Astrocyte (in vitro differentiated cells and primary cell): ENCODE measurements around the gene SCART1. TPM values are rescaled to one million over a fixed set of nuclear protein-coding genes. Genes with fewer than 3 reads are reported as not detected.

ENCODE experiments used
- DNase-seq: peaks from one replicate; pipeline ENCODE4 v3.0.0-alpha.2; 2010; ENCODE audit warnings: low read depth
- FAIRE-seq: peaks from 2 replicates; lab custom pipeline; 2011; peaks lifted over from hg19 to GRCh38; lab: Jason Lieb, UNC
- H2AFZ ChIP-seq: 2 replicates; pipeline ENCODE4 v1.6.0; 2012; ENCODE audit warnings: low read depth, low read length, inconsistent platforms
- H3K27ac ChIP-seq: 2 replicates; pipeline ENCODE4 v1.5.1; 2011; ENCODE audit warnings: low read depth, low read length, inconsistent platforms
- H3K27me3 ChIP-seq: 2 replicates; pipeline ENCODE4 v1.6.0; 2011; ENCODE audit warnings: low read length, inconsistent platforms; ENCODE audit not compliant: insufficient read depth
- H3K36me3 ChIP-seq: 2 replicates; pipeline ENCODE4 v1.5.1; 2011; ENCODE audit warnings: low read length, inconsistent platforms; ENCODE audit not compliant: insufficient read depth
- H3K4me1 ChIP-seq: 2 replicates; pipeline ENCODE4 v1.5.1; 2011; ENCODE audit warnings: low read length, inconsistent platforms; ENCODE audit not compliant: insufficient read depth
- H3K4me2 ChIP-seq: 2 replicates; pipeline ENCODE4 v1.6.0; 2012; ENCODE audit warnings: low read length, inconsistent platforms
- H3K4me3 ChIP-seq: 2 replicates; pipeline ENCODE4 v1.5.1; 2011; ENCODE audit warnings: low read depth, mild to moderate bottlenecking, low read length, inconsistent platforms; ENCODE audit not compliant: insufficient read depth
- H3K79me2 ChIP-seq: 2 replicates; pipeline ENCODE4 v1.6.0; 2012; ENCODE audit warnings: mild to moderate bottlenecking, low read length, inconsistent platforms; ENCODE audit not compliant: insufficient read depth
- H3K9ac ChIP-seq: 2 replicates; pipeline ENCODE4 v1.6.0; 2012; ENCODE audit warnings: mild to moderate bottlenecking, low read length, inconsistent platforms
- H3K9me3 ChIP-seq: 2 replicates; pipeline ENCODE4 v1.5.1; 2012; ENCODE audit warnings: low read depth, mild to moderate bottlenecking, low read length, inconsistent platforms; ENCODE audit not compliant: insufficient read depth
- H4K20me1 ChIP-seq: 2 replicates; pipeline ENCODE4 v1.6.0; 2012; ENCODE audit warnings: low read length, inconsistent platforms; ENCODE audit not compliant: insufficient read depth
- H3K27ac Mint-ChIP-seq: one replicate; pipeline ENCODE4 v1.8.0; 2021; ENCODE audit warnings: mild to moderate bottlenecking, mixed read lengths; ENCODE audit not compliant: unreplicated experiment
- H3K27me3 Mint-ChIP-seq: one replicate; pipeline ENCODE4 v1.8.0; 2021; ENCODE audit warnings: low read depth, mixed read lengths; ENCODE audit not compliant: unreplicated experiment
- H3K36me3 Mint-ChIP-seq: one replicate; pipeline ENCODE4 v1.8.0; 2021; ENCODE audit warnings: low read depth, mixed read lengths; ENCODE audit not compliant: unreplicated experiment
- H3K4me1 Mint-ChIP-seq: one replicate; pipeline ENCODE4 v1.8.0; 2021; ENCODE audit warnings: low read depth, mixed read lengths; ENCODE audit not compliant: unreplicated experiment
- H3K4me3 Mint-ChIP-seq: one replicate; pipeline ENCODE4 v1.8.0; 2021; ENCODE audit warnings: mild to moderate bottlenecking, moderate library complexity, mixed read lengths; ENCODE audit not compliant: unreplicated experiment
- H3K9me3 Mint-ChIP-seq: one replicate; pipeline ENCODE4 v1.8.0; 2021; ENCODE audit warnings: mild to moderate bottlenecking, mixed read lengths; ENCODE audit not compliant: unreplicated experiment
- EZH2 ChIP-seq: IDR thresholded peaks from 2 replicates; pipeline ENCODE4 v1.6.1; 2012; ENCODE audit warnings: mild to moderate bottlenecking, low read length, inconsistent platforms; ENCODE audit not compliant: insufficient read depth
- total RNA-seq: library from RNA; stranded (reverse); gene quantifications from 2 replicates; pipeline ENCODE4 v1.2.1, GENCODE V29; 2021
- TF ChIP-seq, protein P1 (sequence below): IDR thresholded peaks from 2 replicates; pipeline ENCODE4 v1.5.1; 2011; ENCODE audit warnings: low read depth, mild to moderate bottlenecking, inconsistent platforms, low read length, moderate library complexity; ENCODE audit not compliant: insufficient read depth

The SCART1 gene
- total RNA-seq, 1 donor from 2014 or later, result 0.50 TPM

DNA sequence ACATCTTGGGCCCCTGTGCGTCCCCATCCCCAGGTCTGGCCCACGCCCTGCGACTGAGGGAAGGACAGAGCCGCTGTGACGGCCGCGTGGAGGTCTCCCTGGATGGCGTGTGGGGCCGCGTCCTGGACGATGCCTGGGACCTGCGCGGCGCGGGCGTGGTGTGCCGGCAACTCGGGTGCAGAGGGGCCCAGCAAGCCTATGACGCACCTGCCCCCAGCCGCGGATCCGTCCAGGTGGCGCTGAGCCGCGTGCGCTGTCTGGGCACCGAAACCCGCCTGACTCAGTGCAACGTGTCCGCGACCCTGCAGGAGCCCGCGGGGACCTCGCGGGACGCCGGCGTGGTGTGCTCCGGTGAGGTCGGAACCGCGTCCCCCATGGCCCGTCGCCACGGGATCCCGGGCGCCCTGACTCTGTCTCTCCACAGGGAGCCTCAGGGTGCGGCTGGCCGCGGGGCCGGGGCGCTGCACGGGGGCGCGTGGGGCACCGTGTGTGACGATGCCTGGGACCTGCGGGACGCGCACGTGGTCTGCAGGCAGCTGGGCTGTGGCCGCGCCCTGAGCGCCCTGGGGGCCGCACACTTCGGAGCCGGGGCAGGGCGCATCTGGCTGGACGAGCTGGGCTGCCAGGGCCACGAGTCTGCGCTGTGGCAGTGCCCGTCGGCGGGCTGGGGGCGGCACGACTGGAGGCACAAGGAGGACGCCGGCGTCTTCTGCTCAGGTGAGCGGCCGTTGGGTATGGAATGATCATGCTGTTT, 5.9 kb downstream of the SCART1 start:
- Histone ChIP-seq H3K4me3 (no peak overlapping the region), H3K9me3 (peaks cover 5% of the 10 kb centered on the region), H4K20me1 (no peaks in the 10 kb centered on the region), H3K9ac (no peak overlapping the region), H3K4me1 (no peaks in the 10 kb centered on the region), H3K4me2 (no peak overlapping the region), H3K79me2 (no peaks in the 10 kb centered on the region), H3K27me3 (no peaks in the 10 kb centered on the region), H2AFZ (no peak overlapping the region), H3K27ac (no peak overlapping the region), H3K36me3 (no peaks in the 10 kb centered on the region)
- FAIRE-seq (no peak), DNase-seq (no peak)
- Mint-ChIP-seq H3K27ac (no peak overlapping the region), H3K27me3 (peaks cover 10% of the 10 kb centered on the region), H3K4me3 (no peak overlapping the region), H3K4me1 (no peaks in the 10 kb centered on the region), H3K9me3 (peaks cover 5% of the 10 kb centered on the region), H3K36me3 (no peaks in the 10 kb centered on the region)
- no peak for TF ChIP-seq EZH2
- TF ChIP-seq, protein P1, sequence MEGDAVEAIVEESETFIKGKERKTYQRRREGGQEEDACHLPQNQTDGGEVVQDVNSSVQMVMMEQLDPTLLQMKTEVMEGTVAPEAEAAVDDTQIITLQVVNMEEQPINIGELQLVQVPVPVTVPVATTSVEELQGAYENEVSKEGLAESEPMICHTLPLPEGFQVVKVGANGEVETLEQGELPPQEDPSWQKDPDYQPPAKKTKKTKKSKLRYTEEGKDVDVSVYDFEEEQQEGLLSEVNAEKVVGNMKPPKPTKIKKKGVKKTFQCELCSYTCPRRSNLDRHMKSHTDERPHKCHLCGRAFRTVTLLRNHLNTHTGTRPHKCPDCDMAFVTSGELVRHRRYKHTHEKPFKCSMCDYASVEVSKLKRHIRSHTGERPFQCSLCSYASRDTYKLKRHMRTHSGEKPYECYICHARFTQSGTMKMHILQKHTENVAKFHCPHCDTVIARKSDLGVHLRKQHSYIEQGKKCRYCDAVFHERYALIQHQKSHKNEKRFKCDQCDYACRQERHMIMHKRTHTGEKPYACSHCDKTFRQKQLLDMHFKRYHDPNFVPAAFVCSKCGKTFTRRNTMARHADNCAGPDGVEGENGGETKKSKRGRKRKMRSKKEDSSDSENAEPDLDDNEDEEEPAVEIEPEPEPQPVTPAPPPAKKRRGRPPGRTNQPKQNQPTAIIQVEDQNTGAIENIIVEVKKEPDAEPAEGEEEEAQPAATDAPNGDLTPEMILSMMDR, result no peak

DNA sequence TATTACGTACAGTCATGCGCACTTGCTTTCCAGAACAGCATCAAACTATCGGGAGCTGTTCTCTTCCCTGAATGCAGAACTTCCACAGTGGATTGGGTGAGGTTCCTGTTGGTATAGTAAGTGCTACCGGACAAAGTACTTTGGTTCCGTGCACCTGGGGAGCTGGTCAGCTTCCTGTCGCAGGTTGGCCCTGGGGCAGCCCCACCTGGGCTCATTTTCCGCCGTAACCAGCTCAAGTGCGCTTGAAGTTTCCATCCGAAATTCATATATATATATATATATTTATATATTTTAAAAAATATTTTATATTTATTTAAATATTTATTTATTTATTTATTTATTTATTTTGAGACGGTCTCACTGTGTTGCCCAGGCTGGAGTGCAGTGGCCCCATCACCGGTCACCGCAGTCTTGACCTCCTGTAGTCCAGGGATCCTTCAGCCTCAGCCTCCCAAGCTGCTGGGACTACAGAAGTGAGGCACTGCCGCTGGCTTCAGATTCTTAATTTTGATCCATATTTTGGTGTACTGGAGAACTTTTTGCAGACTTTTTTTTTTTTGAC, 6.5 kb downstream of the SCART1 start:
- TF ChIP-seq, protein P1, result no peak
- no peak for TF ChIP-seq EZH2
- H3K9ac ChIP-seq, result no peak overlapping the region
- Mint-ChIP-seq H3K36me3 (no peaks in the 10 kb centered on the region), H3K27me3 (peaks cover 13% of the 10 kb centered on the region), H3K4me3 (no peak overlapping the region), H3K4me1 (no peaks in the 10 kb centered on the region), H3K27ac (no peak overlapping the region), H3K9me3 (peaks cover 5% of the 10 kb centered on the region)
- no peak overlapping the region for H2AFZ ChIP-seq
- H4K20me1 ChIP-seq, result no peaks in the 10 kb centered on the region
- H3K27ac ChIP-seq, result no peak overlapping the region
- no peak overlapping the region for H3K4me3 ChIP-seq
- no peak for FAIRE-seq
- no peaks in the 10 kb centered on the region for H3K4me1 ChIP-seq
- no peak overlapping the region for H3K4me2 ChIP-seq
- H3K9me3 ChIP-seq, result peaks cover 5% of the 10 kb centered on the region
- no peaks in the 10 kb centered on the region for H3K36me3 ChIP-seq
- H3K79me2 ChIP-seq, result no peaks in the 10 kb centered on the region
- DNase-seq, result no peak
- no peaks in the 10 kb centered on the region for H3K27me3 ChIP-seq

DNA sequence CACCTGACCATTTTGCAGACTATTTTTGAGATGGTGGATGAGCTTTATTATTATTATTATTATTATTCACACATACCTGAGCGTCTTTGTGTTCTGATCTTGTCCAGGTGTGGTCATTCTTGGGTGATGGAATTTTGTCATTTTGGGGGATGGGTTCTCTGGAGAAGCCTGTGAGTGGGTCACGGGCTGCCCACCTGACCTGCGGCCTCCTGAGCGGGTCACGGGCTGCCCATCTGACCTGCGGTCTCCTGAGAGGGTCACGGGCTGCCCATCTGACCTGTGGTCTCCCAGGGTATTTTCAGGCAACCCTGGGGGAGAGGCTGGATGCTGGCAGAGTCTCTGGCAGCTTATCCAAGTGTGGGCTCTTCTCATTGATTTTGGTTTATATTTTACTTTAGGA, 7.3 kb downstream of the SCART1 start:
- Histone ChIP-seq H2AFZ (no peak overlapping the region), H3K4me3 (no peak overlapping the region), H3K79me2 (no peaks in the 10 kb centered on the region), H3K27me3 (no peaks in the 10 kb centered on the region), H4K20me1 (no peaks in the 10 kb centered on the region), H3K9ac (no peak overlapping the region), H3K36me3 (no peaks in the 10 kb centered on the region), H3K27ac (no peak overlapping the region), H3K4me2 (no peak overlapping the region), H3K9me3 (peaks cover 5% of the 10 kb centered on the region), H3K4me1 (no peaks in the 10 kb centered on the region)
- DNase-seq (no peak), FAIRE-seq (no peak)
- no peaks in the 10 kb centered on the region for H3K36me3 Mint-ChIP-seq
- TF ChIP-seq, protein P1, result no peak
- no peak for TF ChIP-seq EZH2
- H3K4me1 Mint-ChIP-seq, result no peaks in the 10 kb centered on the region
- H3K27ac Mint-ChIP-seq, result no peak overlapping the region
- no peak overlapping the region for H3K4me3 Mint-ChIP-seq
- peaks cover 15% of the 10 kb centered on the region for H3K27me3 Mint-ChIP-seq
- peaks cover 5% of the 10 kb centered on the region for H3K9me3 Mint-ChIP-seq
